HK-2 (cell line): ENCODE measurements around the gene WDHD1.
"Not testable (repeated sequence)": the region's sequence is repeated elsewhere in the genome, so short reads cannot be mapped to it uniquely, and the experiment has no call there.

ENCODE experiments used
- DNase-seq: peaks from one replicate; pipeline ENCODE4 v3.0.0-alpha.2; 2018; ENCODE audit not compliant: unreplicated experiment

WDHD1 gene

GRCh38 chr14:55026793-55027561, at the start of gene WDHD1, which contains the start of gene SOCS4:
WDHD1 (minus strand) TSS chr14:55027099; CDS start chr14:55026787, 312 bp downstream.
SOCS4 (plus strand) TSS chr14:55027236; CDS start chr14:55043042, 15,806 bp downstream.
- DNase-seq, result peak; percentile 96

- no peak for DNase-seq
Observed at GRCh38 chr14:55075628-55076175, 48.8 kb upstream of the WDHD1 start.

- DNase-seq, result no peak
Observed at GRCh38 chr14:55074662-55075061, 47.8 kb upstream of the WDHD1 start.

- DNase-seq, result no peak
Observed at GRCh38 chr14:55073856-55074255, 47.0 kb upstream of the WDHD1 start.

GRCh38 chr14:55071870-55072640, 45.2 kb upstream of the WDHD1 start:
- DNase-seq, result peak; percentile 38

- DNase-seq, result no peak
Observed at GRCh38 chr14:55070981-55071411, 44.1 kb upstream of the WDHD1 start.

GRCh38 chr14:55066223-55066622, 39.3 kb upstream of the WDHD1 start:
- no peak for DNase-seq

- no peak for DNase-seq
Observed at GRCh38 chr14:55065411-55065810, 38.5 kb upstream of the WDHD1 start.

GRCh38 chr14:55064896-55065295, 38.0 kb upstream of the WDHD1 start:
- DNase-seq, result not testable (repeated sequence)

GRCh38 chr14:55062517-55063351, 35.8 kb upstream of the WDHD1 start:
- DNase-seq, result no peak

- DNase-seq, result no peak
Observed at GRCh38 chr14:55059333-55059732, 32.4 kb upstream of the WDHD1 start.

GRCh38 chr14:55057919-55058318, 31.0 kb upstream of the WDHD1 start:
- no peak for DNase-seq

GRCh38 chr14:55054098-55054497, 27.2 kb upstream of the WDHD1 start:
- no peak for DNase-seq

- no peak for DNase-seq
Observed at GRCh38 chr14:55053500-55053899, 26.6 kb upstream of the WDHD1 start.

GRCh38 chr14:55053018-55053417, 26.1 kb upstream of the WDHD1 start:
- no peak for DNase-seq

GRCh38 chr14:55052269-55052930, 25.5 kb upstream of the WDHD1 start:
- DNase-seq, result no peak

GRCh38 chr14:55051423-55052268, 24.7 kb upstream of the WDHD1 start, which contains the start of gene MAPK1IP1L:
MAPK1IP1L (plus strand) TSS chr14:55051647; CDS start chr14:55061684, 10,037 bp downstream.
- peak; percentile 96 for DNase-seq

GRCh38 chr14:55051165-55051422, 24.2 kb upstream of the WDHD1 start:
- no peak for DNase-seq

- no peak for DNase-seq
Observed at GRCh38 chr14:55048900-55049436, 22.1 kb upstream of the WDHD1 start.
